Left lung (tissue), 10 donors: ENCODE results near the gene PLPPR3. TPM values are rescaled to one million over a fixed set of nuclear protein-coding genes. Genes with fewer than 3 reads are reported as not detected.

Source experiments
- ATAC-seq: fragments of 200-7000 bp; cut with Tn5 transposase; one replicate; pipeline ENCODE4 v1.9.1; 2020; ENCODE audit warnings: moderate library complexity
- DNase-seq, 4 donors: peaks; one replicate each; pipeline ENCODE4 v3.0.0-alpha.2; 2013 to 2020
- H3K27ac ChIP-seq, 2 donors: fragments of 200-600 bp; sonication (generic) in 1 of 2; one replicate each; pipeline versions ENCODE4 v1.5.0 to v1.8.0; 2020 to 2021
- H3K27me3 ChIP-seq, 2 donors: fragments of 200-600 bp; sonication (generic) in 1 of 2; one replicate each; pipeline versions ENCODE4 v1.5.0 to v1.8.0; 2020 to 2021
- H3K36me3 ChIP-seq, 2 donors: fragments of 200-600 bp; sonication (generic) in 1 of 2; one replicate each; pipeline versions ENCODE4 v1.5.0 to v1.8.0; 2020 to 2021
- H3K4me1 ChIP-seq, 2 donors: fragments of 200-600 bp; one replicate each; pipeline ENCODE4 v1.8.0; 2021
- H3K4me3 ChIP-seq, 2 donors: fragments of 200-600 bp; sonication (generic) in 1 of 2; one replicate each; pipeline versions ENCODE4 v1.5.0 to v1.8.0; 2020 to 2021; ENCODE audit warnings: mild to moderate bottlenecking in 1 of 2
- H3K9me3 ChIP-seq, 2 donors: fragments of 200-600 bp; sonication (generic) in 1 of 2; one replicate each; pipeline versions ENCODE4 v1.5.0 to v1.8.0; 2020 to 2021
- intact Hi-C, 2 donors: fragments of 100-400 bp; cut with DNase I; formaldehyde crosslinking; loops; one replicate each; pipeline versions ENCODE4 v1.11.2 to v1.14.2; 2022
- polyA plus RNA-seq, 6 donors: library from polyadenylated mRNA; unstranded; fragments of 120-200 nt; gene quantifications; one replicate each; pipeline ENCODE4 v1.2.1, GENCODE V29; 2013; ENCODE audit not compliant: insufficient read length in 6 of 6
- total RNA-seq, 2 donors: library from RNA; stranded (reverse); fragmentation: NEBNext Ultra II Directional; extraction: Animal tissue kit (Norgen Biotek cat#: 25700); gene quantifications; one replicate each; pipeline ENCODE4 v1.2.1, GENCODE V29; 2021
- TF ChIP-seq, protein P1 (sequence below), 2 donors: fragments of 200-600 bp; sonication (generic) in 1 of 2; IDR thresholded peaks; one replicate each; pipeline versions ENCODE4 v1.5.0 to v1.8.0; 2021; ENCODE audit warnings: antibody characterized with exemption in 2 of 2
- donor health status: DM: no; HTN: yes; CAD: no.
- donor health status: DM: no; HTN: no; CAD: no.

PLPPR3 gene
- total and polyA plus RNA-seq, 8 donors, result 1.6 to 11.9 (median 6.3) TPM

DNA sequence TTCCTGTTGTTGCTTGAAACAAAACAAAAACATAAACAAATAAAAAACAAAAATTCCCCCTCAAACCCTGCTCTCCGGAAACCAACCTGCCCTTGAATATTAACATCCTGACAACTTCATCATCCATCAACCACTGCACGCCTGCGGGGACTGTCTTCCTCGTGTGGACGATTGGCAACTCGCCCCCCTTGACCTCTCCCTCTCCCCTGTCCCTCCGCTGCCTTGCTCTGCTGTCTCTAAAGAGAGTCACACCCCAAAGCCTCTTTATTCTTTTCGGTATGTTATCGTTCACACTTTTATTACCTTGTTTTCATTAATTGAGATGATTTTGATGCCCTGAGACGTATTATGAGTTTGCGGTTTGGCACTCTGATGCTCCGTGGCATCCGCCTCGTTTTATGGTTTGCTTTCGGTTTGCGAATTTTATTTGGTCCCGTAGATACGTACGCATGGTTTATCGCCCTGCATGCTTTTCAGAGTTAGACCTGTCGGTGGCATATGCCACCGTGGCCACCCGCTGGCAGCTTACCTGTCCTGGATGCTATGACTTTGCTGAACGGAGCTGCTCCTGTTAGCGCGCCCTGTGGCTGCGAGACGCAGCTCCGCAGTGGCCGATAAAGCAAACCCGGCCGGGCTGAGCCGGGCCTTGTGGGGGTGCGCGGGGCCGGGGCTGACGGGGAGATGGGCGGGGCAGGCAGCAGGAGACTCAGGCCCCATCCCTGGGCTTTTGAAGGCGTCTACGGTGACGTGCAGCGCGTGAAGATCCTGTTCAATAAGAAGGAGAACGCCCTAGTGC is 13.9 kb downstream of the PLPPR3 start:
- no peaks in the 10 kb centered on the region for H3K27me3 ChIP-seq
- TF ChIP-seq, protein P1, sequence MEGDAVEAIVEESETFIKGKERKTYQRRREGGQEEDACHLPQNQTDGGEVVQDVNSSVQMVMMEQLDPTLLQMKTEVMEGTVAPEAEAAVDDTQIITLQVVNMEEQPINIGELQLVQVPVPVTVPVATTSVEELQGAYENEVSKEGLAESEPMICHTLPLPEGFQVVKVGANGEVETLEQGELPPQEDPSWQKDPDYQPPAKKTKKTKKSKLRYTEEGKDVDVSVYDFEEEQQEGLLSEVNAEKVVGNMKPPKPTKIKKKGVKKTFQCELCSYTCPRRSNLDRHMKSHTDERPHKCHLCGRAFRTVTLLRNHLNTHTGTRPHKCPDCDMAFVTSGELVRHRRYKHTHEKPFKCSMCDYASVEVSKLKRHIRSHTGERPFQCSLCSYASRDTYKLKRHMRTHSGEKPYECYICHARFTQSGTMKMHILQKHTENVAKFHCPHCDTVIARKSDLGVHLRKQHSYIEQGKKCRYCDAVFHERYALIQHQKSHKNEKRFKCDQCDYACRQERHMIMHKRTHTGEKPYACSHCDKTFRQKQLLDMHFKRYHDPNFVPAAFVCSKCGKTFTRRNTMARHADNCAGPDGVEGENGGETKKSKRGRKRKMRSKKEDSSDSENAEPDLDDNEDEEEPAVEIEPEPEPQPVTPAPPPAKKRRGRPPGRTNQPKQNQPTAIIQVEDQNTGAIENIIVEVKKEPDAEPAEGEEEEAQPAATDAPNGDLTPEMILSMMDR (IDR thresholded peaks at IDR 0.05), result no peak

GRCh38 chr19:806815-807421 is 14.8 kb downstream of the PLPPR3 start:
- DNase-seq (no peak), ATAC-seq (no peak)
- intact Hi-C loops, result no loop called here
- peaks cover 15 to 29% of the 10 kb centered on the region in 2 donors for H3K4me1 ChIP-seq
- TF ChIP-seq, protein P1 (IDR thresholded peaks at IDR 0.05), result no peak
- no peak overlapping the region for H3K4me3 ChIP-seq
- H3K27me3 ChIP-seq, result no peaks in the 10 kb centered on the region
- H3K36me3 ChIP-seq, result peaks cover 13 to 100% of the 10 kb centered on the region in 2 donors
- no peak overlapping the region for H3K27ac ChIP-seq
- H3K9me3 ChIP-seq, result no peaks in the 10 kb centered on the region

More for the DNA sequence above, 13.9 kb downstream of the PLPPR3 start:
- Histone ChIP-seq H3K4me1 (peaks cover 6 to 20% of the 10 kb centered on the region in 2 donors), H3K27ac (no peak overlapping the region), H3K9me3 (no peaks in the 10 kb centered on the region), H3K36me3 (peaks cover 13 to 97% of the 10 kb centered on the region in 2 donors), H3K4me3 (no peak overlapping the region)
- no peak for ATAC-seq
- no peak for DNase-seq
- intact Hi-C loops, result no loop called here

DNA sequence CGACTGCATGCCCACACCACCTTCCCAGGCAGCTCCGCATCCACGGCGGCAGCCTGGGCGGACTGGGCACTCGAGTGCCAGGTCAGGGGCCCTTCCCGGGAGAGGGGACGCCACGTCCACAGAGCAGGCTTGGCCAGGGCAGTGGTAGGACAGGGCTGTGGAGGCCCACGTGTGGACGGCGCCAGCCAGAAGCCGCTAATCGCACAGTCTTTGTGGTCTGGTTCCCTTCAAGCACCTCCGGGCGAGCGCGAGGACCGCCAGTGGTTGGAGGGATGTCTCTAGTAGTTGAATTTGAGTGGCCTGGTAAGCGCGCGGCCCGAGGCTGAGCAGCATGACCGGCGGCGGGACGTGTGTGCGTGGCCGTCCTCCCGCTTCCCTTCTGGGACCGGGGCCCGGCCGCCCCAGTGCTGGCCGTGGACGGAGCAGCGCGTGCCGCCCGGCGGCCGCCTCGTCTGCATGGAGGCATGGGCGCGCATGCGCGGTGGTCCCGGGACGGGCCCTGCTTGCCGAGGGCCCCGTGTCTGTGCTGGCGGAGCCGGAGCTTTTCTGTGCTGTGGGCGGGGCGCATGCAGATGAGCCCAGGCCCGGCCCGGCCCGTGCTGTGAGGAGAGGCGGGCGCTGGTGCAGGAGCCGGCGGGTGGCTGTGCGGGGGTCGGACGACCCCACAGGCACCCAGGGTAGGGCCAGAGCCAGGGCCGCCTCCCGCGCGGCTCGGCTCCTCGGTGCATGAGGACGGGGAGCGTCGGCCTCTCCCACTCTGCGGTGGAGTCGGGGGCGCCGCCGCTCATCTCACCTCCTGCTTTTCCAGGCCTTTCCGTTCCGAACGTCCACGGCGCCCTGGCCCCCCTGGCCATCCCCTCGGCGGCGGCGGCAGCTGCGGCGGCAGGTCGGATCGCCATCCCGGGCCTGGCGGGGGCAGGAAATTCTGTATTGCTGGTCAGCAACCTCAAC is 15.9 kb downstream of the PLPPR3 start:
- DNase-seq (no peak), ATAC-seq (no peak)
- Histone ChIP-seq H3K4me1 (peaks cover 25 to 39% of the 10 kb centered on the region in 2 donors), H3K27me3 (no peaks in the 10 kb centered on the region), H3K36me3 (peaks cover 13 to 100% of the 10 kb centered on the region in 2 donors), H3K9me3 (no peaks in the 10 kb centered on the region), H3K4me3 (no peak overlapping the region), H3K27ac (no peak overlapping the region)
- intact Hi-C loops, result no loop called here
- TF ChIP-seq, protein P1 (IDR thresholded peaks at IDR 0.05), result no peak

- Histone ChIP-seq H3K4me1 (peaks cover 33 to 46% of the 10 kb centered on the region in 2 donors), H3K9me3 (no peaks in the 10 kb centered on the region), H3K27me3 (no peaks in the 10 kb centered on the region), H3K27ac (no peak overlapping the region), H3K4me3 (no peak overlapping the region), H3K36me3 (peaks cover 13 to 100% of the 10 kb centered on the region in 2 donors)
- intact Hi-C loops, result no loop called here
- TF ChIP-seq, protein P1 (IDR thresholded peaks at IDR 0.05), result no peak
- no peak for DNase-seq
- ATAC-seq, result no peak
Observed at GRCh38 chr19:805166-805551, 16.6 kb downstream of the PLPPR3 start.
